AG20443 (cell line): ENCODE measurements around the gene UBALD2.
"Not testable (repeated sequence)": the region's sequence is repeated elsewhere in the genome, so short reads cannot be mapped to it uniquely, and the experiment has no call there.

Source experiments
- DNase-seq: peaks from one replicate; pipeline ENCODE4 v3.0.0; 2012; ENCODE audit warnings: low spot score, mixed read lengths

The UBALD2 gene

DNA sequence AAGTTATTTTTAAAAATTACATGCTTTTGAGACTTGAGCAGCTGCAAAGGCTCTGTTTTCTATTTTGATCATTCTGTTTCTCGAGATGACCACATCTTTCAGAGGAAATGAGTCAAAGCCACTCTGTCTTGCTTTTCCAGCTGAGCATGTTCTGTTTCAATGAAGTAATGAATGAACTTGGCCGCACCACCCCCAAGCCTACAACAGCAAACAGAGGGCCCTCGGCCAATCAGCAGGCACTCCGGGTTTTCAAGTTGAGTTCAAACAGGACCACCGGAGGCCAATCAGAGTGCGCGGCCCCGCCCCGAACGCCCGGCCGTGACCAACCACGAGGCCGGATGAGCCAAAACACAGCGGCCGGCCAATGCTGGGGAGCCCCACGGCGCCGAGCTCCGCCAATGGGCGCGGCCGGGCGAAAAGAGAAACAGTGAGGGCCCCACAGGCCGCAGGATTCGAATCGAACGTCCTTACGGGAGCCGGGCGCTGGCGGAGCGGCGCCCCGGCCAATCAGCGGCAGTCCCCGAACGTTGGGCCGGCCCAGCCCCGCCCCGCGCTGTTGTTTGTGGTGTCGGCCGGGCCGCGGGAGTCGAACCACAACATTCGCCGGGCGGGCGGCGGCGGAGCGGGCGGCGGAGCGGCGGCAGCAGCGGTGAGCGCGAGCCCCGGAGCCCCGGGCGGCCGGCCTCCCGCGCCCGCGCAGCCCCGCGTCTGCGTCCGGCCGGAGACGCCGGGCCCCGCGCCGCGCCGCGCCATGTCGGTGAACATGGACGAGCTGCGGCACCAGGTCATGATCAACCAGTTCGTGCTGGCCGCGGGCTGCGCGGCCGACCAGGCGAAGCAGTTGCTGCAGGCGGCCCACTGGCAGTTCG is at the start of gene UBALD2:
Gene UBALD2, plus strand, starts transcription at position 594 of the 869 bp plus-strand sequence. Its CDS starts 158 bp downstream, at position 752.
- peak; percentile 98 for DNase-seq

DNA sequence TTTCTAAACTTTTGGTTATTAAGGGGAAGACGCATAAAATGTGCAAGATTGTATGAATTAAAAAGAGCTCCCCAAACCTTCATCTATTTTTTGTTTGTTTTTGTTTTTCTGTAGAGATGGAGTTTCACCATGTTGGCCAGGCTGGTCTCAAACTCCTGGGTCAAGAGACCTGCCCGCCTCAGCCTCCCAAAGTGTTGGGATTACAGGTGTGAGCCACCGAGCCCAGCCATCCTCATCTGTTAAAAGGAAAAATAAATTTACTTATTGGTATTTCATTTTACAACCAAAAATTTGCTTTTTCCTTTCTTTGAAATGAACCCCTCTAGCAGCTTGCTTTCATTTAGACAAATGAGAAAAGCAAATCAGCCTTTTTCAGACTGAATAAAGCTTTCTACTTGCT is 48.1 kb upstream of the UBALD2 start:
- no peak for DNase-seq

DNA sequence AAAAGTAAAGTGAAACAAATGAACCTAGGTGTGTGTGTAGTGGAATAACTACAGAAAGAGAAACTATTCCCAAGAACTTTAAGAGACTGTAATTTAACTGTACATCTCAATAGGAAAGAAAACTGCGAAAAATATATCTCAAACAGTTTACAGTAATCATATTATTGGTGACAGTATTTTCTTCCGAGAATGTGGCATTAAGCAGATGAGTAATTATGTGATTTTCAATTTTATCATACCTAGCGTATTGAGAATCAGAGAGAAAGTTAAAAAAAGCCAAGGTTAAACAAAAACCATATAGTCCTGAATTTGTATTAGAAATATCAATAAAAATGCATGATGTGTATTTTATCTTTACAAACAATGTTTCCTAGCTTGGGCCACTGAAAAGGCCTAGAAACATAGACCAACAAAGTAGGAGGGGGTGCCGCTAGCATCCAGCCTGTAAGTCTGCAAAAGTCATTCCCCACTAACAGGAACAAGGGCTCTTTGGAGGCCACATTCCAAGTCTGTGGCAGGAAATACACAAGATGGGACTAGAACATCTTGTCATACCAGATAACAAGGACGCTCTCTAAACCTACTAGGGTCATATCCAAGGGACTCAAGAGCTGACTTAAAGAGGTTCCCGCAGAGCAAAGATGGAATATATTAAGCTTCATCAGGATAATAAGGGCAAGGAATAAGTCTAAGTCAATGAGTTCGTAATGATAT is 45.3 kb upstream of the UBALD2 start:
- no peak for DNase-seq

DNA sequence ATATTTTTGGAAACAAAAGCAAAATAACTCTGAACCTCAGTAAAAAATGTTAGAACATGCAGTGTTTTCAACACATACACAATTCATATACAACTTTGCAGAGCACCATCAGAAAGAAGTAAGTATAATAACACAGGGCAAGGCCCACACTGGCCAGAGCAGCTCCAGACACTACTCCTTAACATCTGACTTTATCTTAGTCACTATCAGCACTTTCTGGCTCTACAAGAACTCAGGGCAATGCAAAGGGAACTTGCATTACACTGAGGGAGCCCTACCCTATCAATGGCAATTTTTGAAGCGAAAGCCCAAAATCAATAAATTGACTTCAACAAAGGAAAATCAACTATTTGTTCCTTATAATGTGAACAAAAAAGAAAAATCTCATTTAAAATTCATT is 41.3 kb upstream of the UBALD2 start:
- no peak for DNase-seq

DNA sequence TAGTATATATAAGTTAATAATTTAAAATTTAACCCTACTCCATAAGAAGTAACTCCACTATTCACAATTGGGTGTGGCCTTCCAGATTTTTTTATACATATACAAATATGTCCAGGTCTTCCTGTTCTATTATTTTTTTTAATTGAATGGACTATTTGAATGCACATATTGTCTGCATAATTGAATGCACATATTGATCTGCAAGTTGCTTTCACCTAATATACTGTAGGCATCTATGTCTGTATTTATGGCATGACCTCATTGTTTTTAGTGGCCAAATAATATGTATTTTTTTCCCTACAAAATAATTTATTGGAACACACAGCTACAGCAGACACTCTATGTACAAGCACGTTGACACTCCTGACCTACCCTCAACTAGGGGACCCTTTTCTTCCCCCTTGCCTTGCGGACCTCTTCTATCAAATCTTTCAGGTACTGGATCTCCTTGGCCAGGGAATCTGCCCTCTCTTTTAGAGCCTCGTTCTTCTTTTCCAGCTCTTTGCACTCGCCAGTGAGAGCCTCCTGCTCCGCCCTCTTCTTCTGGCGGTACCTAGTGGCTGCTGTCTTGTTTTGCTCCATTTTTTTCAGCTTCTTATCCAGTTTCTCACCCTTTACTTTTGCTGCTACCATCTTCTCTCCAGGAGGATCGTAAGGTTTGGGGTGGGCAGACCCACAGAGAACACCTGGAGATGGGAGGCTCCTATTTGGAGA is 39.6 kb upstream of the UBALD2 start:
- DNase-seq = not testable (repeated sequence)

DNA sequence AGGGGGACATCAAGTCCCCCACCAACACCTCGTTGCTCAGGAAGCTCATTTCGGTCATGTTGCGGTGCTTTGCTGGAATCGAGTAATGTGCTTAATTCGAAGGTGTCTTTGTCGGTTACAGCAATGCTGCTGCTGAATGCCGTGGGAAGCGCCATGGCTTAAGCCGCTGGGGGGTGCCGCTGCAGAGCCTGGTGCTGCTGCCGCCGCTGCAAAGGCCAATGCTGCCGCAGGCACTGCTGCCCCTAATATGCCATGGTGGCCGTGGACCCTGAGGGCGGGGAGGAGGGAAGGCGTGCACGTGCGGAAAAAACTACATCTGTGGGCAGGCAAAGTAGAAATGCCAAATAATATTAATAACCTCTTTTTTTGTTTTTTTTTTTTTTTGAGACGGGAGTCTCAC is 38.4 kb upstream of the UBALD2 start:
- DNase-seq = not testable (repeated sequence)

DNA sequence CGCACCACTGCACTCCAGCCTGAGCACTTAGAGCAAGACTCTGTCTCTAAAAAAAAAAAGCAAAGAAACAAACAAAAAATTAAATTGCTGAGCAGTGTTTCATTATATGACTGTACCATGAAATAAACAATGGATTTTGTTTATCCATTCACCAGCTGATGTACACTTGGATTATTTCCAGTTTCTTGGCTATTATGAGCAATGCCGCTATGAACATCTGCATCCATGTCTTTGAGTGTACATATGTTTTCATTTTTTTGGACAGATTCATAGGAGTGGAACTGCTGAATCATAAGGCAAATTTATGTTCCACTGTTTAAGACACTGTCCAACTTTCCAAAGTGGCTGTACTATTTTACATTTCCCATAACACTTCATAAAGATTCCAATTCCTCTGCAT is 32.8 kb upstream of the UBALD2 start:
- DNase-seq = peak; percentile 41

DNA sequence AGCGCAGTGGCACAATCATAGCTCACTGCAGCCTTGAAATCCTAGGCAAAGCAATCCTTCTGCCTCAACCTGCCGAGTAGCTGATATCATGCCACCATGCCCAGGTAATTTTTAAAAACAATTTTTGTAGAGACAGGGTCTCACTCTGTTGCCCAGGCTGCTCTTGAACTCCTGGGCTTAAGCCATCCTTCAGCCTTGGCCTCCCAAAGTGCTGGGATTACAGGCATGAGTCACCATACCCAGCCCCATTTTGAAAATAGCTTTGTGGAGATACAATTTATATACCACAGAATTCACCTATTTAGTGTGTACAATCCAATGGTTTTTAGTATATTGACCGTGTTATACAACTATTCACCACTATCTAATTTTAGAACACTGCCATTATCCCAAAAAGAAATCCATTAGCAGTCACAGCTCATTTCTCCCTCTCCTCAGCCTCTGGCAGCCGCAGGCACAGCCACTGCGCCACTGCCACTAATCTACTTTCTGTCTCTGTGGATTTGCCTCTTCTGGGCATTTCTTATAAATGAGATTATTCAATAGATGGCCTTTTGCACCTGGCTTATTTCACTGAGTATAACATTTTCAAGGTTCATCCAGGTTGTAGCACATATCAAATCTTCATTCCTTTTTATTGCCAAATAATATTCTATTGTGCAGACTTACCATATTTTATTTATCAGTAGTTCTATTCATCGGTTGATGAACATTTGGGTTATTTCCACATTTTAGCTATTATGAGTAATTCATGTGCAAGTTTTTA is 31.4 kb upstream of the UBALD2 start:
- DNase-seq = no peak

DNA sequence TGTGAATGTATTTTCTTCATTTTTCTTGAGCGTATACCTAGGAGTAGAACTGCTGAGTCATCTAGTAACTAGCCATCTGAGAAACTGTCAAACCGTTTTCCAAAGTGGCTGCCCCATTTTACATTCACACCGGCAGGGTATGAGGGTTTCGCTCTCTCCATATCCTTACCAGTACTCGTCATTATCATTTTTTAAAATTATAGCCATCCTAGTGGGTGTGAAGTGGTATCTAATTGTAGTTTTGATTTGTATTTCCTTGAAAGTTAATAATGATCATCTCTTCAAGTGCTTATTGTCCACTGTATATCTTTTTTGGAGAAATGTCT is 30.8 kb upstream of the UBALD2 start:
- DNase-seq = no peak

DNA sequence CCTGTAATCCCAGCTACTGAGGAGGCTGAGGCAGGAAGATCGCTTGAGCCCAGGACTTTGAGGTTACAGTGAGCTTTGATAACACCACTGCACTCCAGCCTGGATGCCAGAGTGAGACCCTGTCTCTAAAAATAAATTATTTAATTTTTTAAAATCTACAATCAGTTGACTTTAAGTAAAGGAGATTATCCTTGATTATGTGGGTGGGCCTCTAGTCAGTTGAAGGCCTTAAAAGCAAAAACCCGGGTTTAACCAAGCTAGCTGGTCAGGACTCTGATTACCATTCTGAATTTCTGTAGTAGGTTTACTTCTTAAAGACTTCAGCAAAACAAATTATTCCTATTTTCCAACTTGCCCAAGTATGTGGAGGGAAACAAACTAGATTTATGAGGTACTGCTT is 29.3 kb upstream of the UBALD2 start:
- DNase-seq = no peak

DNA sequence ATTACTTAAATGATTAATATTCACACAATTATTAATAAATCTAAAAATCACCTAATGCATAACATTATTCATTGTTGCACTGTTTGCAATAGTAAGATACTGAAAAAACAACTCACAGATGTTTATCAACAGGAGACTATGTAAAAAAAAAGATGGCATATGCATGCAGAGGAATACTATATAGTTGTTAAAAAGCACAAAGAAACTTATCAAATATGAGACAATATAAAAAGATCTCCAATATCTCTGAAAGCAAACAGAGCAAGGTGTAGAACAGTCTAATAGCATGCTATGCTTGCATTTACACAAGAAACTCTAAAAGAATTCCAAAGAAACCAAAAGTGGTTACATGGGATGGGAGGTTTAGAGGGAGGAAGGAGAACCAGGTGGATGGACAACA is 28.5 kb upstream of the UBALD2 start:
- DNase-seq = no peak

DNA sequence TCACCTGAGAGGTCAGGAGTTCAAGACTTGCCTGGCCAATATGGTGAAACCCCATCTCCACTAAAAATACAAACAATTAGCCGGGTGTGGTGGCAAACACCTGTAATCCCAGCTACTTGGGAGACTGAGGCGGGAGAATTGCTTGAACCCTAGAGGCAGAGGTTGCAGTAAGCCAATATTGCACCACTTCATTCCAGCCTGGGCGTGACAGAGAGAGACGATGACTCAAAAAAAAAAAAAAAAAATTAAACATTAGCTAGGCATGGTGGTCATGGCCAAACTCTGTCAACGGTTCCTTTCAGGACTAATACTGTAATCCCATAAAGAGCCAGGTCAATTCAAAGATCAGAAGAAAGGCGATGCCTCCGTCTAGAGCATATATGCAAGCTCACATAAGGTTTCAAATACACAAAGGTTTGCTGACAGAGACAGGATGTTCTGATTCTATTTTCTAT is 27.3 kb upstream of the UBALD2 start:
- DNase-seq = no peak

DNA sequence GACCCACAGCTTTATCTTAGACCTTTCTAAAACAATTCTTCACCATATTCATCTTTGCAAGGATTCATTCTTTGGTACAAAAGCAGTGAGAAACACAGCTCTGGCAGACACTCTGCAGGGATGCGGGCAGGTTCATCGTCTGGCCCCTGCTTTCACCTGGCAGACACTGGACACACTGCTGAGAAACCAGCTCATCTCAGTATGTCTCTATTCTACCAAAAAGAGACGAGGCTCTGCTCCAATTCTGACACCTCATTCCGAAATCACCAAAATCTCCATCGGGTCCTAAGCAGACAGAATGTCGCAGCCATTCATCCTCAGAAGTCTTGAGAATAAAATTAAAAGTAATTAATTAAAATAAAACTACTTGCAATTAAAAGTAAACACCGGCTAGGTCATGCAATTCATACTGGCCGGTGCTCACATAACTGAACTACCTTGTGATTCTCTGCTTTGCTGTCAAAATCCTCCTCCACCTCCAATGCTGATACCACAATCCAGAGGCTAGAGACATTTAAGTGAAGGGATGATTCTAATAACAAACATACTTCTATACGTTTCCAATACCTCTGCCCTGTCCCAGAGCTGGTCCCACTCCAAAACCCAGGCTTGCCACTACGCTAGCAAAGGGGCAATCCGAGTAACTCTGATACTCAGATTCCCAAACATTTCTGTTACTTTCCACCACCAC is 26.2 kb upstream of the UBALD2 start:
- DNase-seq = no peak

DNA sequence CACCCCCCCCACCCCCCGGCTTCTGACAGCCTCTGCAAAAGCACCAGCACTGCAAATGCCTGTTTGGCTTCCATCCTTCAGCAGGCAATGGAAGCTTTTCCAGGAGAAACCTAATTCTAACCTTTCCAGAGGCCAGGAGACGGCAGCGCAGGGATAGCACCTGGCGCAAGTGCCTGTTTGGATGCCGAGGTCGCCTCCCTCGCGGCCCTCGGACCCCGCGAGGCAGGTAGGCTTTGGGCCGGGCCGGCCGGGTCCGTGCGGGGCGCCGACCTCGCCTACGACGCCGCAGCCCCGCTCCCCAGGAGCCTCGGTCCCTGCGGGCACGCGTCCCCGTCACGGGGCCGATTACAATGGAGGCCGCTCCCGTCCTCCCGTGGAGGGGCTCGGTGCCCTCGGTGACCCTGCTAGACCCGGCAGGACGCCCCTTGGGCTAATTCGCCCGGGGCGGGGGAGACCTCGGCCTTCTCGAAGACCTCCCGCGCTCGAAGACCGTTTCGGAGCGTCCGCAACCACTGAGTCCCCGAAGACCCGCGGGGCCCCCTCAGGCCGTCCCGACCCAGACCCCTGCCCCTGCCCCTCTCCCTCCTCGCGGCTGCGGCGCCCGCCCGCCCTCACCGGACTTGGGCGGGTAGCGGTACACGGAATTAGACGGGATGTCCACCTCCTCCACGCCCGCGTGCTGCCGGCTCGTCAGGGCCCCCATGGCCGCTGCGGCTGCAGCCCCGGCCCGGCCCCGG is 25.4 kb upstream of the UBALD2 start:
- no peak for DNase-seq

DNA sequence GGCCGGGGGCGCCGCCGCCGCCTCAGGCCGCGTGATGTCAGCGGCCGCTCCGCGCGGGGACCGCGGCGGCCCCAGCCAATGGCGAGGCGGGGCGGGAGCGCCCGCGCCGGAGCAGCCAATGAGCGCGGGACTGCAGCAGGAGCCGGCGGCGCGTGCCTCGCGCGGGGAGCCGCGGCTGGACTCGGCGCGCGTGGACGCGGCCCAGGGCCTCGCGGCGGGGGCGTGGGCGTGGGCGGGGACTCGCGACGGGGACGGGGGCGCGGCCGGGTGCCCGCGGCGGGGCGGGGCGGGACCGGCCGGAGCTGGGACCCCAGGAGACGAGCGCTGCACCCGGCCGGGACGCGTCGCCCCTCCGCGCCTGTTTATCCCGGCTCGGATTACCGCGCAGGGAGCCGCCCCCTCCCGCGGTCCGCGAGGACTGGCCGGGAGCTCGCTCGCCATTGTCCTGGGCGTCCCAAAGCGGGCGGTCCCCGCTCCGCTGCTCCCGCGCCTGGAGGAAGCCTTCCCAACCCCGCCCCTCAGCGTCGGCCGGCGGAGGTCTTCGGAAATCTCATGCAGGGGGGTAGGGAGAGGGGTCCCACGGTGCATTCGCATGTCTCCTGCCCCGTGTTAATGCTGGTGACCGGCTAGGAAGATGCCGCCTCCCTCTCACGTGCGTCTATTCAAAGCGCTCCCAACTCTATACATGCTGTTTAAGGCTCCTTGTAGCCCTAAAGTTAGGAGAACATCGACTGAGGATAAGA is 24.5 kb upstream of the UBALD2 start, which contains the start of gene RNF157:
Gene RNF157, minus strand, starts transcription at position 33 of the 743 bp plus-strand sequence. CDS start 253 bp downstream, outside the sequence.
- DNase-seq = peak; percentile 88

DNA sequence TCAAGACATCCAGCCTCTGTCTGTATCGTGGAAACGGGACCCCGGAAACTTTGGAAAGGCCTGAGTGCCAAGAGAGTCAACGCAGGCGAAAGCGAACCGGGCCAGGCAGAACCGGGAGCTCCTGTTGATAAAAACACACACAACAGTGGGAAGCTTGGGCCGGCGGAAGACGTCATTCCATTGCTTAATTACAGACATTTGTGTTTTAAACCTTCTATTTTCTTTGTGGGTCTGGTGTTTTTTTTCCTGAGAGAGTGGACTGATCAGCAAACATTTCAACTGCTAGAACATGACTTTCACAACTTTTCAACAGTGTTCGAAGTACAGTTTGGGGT is 24.0 kb upstream of the UBALD2 start:
- peak; percentile 32 for DNase-seq

DNA sequence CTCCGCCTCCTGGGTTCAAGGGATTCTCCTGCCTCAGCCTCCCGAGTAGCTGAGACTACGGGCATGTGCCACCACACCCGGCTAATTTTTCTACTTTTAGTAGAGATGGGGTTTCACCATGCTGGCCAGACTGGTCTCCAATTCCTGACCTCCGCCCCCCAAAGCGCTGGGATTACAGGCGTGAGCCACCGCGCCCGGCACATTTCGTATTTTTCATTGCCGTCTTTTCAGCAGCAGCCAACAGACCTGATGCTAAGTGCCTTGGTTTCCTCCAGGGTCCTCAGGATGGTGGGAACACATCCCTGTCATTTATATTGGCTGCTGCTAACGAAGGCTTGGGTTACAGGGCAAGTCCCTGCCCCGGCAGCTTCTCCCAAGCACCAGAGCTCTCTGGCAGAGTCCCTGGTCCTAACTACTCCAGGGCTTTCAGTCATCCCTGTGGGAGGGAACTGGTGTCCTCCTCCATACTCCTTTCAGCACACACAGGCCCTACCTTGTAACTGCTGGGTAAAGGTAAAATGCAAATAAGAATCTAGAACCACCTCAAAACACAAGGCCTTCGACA is 23.4 kb upstream of the UBALD2 start:
- DNase-seq = no peak

DNA sequence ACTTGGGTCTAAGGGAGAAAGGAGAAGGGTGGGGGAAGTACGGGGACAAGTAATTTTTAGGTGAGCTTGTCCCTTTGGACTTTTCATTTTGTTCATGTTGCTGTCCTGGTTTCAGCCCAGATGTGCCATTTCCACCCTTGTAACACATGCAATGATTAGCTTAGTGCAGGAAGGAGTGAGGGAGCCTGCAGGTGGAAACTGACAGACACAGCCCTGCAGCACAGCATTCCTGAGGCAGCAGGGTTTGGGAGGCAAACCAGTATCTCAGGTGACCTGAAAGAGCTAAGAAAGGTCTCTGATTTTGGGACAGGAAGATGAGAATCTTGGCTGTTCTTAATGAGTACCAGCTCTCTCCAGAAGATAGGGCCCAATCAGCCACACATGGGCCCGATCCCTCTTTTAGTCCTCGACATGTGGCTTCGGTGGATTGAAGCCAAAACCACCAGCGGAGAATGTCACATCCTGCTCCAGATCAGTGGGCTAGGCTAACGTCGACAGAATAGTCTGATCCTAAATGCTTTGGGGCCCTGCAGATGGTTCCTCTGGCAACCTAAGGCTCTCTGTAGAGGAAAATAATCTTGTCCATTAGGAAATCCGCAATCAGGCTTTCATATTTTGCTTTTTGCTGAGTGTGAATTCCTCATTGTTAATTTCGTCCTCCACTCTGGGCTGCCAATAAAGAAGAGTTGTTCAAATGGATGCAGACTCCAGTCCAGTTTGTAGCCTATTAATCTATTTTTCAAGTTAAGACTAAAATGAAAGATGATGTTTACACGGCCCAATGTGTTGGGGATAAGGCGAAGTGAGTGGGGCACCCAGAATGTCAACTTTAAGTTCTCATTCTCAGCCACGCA is 21.1 kb upstream of the UBALD2 start:
- no peak for DNase-seq

DNA sequence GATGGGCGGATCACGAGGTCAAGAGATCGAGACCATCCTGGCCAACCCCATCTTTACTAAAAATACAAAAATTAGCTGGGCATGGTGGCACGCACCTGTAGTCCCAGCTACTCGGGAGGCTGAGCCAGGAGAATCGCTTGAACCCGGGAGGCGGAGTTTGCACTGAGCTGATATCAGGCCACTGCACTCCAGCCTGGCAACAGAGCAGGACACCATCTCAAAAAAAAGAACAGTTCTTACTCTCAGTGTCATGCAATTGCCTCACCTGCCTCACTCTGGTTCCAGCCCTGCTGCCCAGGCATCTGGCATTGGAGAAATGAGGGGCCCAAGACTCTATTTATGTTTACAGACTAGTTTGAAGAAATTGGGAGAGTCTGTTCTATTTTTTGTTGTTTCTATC is 20.4 kb upstream of the UBALD2 start:
- DNase-seq = not testable (repeated sequence)
